Vagina (tissue), 2 donors: Measurements from ENCODE around the gene CBX7. TPM values are rescaled to one million over a fixed set of nuclear protein-coding genes. Genes with fewer than 3 reads are reported as not detected.

Experiments
- DNase-seq, 2 donors: peaks; one replicate each; pipeline ENCODE4 v3.0.0-alpha.2; 2017; ENCODE audit errors: extremely low spot score in 2 of 2
- H3K27ac ChIP-seq: fragments of 200-600 bp; sonication (generic); one replicate; pipeline ENCODE4 v1.5.1; 2019
- H3K27me3 ChIP-seq: fragments of 200-600 bp; sonication (generic); one replicate; pipeline ENCODE4 v1.5.1; 2019
- H3K36me3 ChIP-seq, 2 donors: fragments of 200-600 bp; sonication (generic); one replicate each; pipeline ENCODE4 v1.5.1; 2017 to 2019
- H3K4me1 ChIP-seq: fragments of 200-600 bp; sonication (generic); one replicate; pipeline ENCODE4 v1.5.1; 2019
- H3K4me3 ChIP-seq, 2 donors: fragments of 200-600 bp; sonication (generic); 1 replicate in 1 of 2; 2 replicates in 1 of 2; pipeline ENCODE4 v1.5.1; 2016 to 2019
- H3K9me3 ChIP-seq: fragments of 200-600 bp; sonication (generic); one replicate; pipeline ENCODE4 v1.5.1; 2019
- CTCF ChIP-seq, 3 experiments: fragments of 450-650 bp in 2 of 3; fragments of 200-600 bp in 1 of 3; sonication (generic) in 1 of 3; IDR thresholded peaks; one replicate each; pipeline ENCODE4 v1.5.1; 2017 to 2019; ENCODE audit warnings: antibody characterized with exemption in 3 of 3, mild to moderate bottlenecking in 2 of 3, moderate library complexity in 2 of 3
- POLR2A ChIP-seq, 2 donors: fragments of 450-650 bp; IDR thresholded peaks; one replicate each; pipeline ENCODE4 v1.6.1; 2017; ENCODE audit warnings: antibody characterized with exemption in 2 of 2, mild to moderate bottlenecking in 2 of 2, moderate library complexity in 2 of 2
- POLR2AphosphoS5 ChIP-seq, 2 donors: sonication (generic); formaldehyde crosslinking; IDR thresholded peaks; one replicate each; pipeline ENCODE4 v1.9.0; 2017; ENCODE audit warnings: antibody characterized with exemption in 2 of 2, mild to moderate bottlenecking in 2 of 2, low read depth in 1 of 2; ENCODE audit not compliant: insufficient read depth in 1 of 2
- intact Hi-C: fragments of 100-400 bp; cut with DNase I; formaldehyde crosslinking; loops from one replicate; pipeline ENCODE4 v1.15.1; 2023
- total RNA-seq: library from RNA; depleted of rRNA; stranded (reverse); fragments of >200 nt; gene quantifications from one replicate; pipeline ENCODE4 v1.2.3, GENCODE V29; 2016

CBX7 gene
- total RNA-seq, 1 donor from 2014 or later, result 98.0 TPM

- intact Hi-C loops, result no loop called here
- Histone ChIP-seq H3K4me1 (peaks cover 22% of the 10 kb centered on the region), H3K4me3 (no peak overlapping the region), H3K9me3 (no peaks in the 10 kb centered on the region), H3K27ac (no peak overlapping the region), H3K36me3 (peaks cover 0 to 22% of the 10 kb centered on the region in 2 donors), H3K27me3 (no peaks in the 10 kb centered on the region)
- no peak for TF ChIP-seq POLR2AphosphoS5 (IDR thresholded peaks at IDR 0.05; ENCODE audit: insufficient read depth in 1 of 2, low read depth in 1 of 2)
- no peak for TF ChIP-seq POLR2A (IDR thresholded peaks at IDR 0.05)
- no peak for TF ChIP-seq CTCF (IDR thresholded peaks at IDR 0.05)
- DNase-seq, result no peak
Measured at GRCh38 chr22:39132871-39133524, 19.5 kb downstream of the CBX7 start.

DNA sequence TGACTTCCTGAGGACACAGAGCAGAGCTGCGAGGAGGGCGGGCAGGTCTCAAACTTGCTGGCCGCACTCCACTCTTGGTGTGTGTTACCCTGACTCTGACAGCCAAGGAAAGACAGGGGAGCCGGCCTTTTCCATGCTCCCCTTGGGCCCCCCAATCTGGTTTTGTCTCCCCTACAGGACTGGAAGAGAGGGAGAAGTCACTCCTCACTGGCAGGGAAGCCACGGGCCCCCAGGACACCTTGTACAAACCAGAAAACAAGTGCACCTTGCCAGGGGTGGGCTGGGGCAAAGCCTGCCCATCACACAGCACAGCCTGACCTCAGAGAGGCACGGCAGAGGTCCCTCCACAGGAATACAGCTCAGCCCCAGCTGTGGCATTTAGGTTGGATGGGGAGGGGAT lies 20.2 kb downstream of the CBX7 start:
- H3K4me1 ChIP-seq, result peaks cover 22% of the 10 kb centered on the region
- TF ChIP-seq POLR2A (IDR thresholded peaks at IDR 0.05) (no peak), CTCF (IDR thresholded peaks at IDR 0.05) (no peak), POLR2AphosphoS5 (IDR thresholded peaks at IDR 0.05; ENCODE audit: insufficient read depth in 1 of 2, low read depth in 1 of 2) (no peak)
- no peak overlapping the region for H3K27ac ChIP-seq
- H3K9me3 ChIP-seq, result no peaks in the 10 kb centered on the region
- peaks cover 0 to 21% of the 10 kb centered on the region in 2 donors for H3K36me3 ChIP-seq
- H3K27me3 ChIP-seq, result no peaks in the 10 kb centered on the region
- no peak overlapping the region for H3K4me3 ChIP-seq
- intact Hi-C loops, result no loop called here
- no peak for DNase-seq

DNA sequence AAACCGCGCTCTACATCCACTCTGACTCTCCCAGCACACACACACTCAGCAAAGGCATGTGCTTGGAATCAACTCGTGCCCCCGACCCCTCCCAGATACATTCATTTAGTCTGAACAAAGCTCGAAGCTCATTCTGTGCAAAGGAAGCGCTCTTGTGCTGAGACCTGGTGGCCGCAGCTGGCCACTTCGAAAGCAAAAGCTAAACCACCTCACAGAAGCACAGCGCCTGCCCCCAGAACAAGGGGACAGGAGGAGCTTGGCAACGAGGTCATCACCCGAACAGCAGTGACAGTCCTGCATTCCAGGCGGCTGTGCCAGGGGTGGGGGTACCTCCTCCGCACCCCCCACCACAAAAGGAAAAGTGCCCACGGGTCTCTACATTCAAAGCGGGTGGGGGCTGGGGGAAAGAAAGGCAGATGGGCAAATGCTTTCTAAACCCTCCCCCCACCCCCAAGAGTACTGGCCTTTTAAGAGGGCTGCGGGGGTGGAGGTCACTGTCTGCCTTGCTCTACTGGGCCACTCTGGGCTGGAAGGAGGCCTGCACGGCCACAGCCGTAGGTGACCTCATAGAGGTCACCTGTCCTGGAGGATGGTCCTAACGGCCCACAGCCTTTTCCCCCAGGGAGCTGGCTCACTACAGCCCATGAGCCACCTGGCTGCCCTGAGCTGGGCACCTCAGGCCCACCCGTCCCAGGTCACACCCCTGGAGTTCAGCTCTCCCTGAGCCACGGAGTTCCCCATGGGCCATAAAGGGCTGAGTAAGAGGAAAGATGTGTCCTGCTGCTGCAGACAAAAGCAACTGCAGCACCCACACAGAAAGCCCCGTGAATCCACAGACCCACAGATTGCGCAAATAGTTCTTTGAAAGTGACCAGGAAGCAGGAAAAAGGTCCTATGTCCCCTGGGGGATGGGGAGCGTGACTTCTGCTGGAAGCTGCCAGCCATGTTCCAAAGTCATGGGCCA lies 21.3 kb downstream of the CBX7 start:
- Histone ChIP-seq H3K27ac (no peak overlapping the region), H3K27me3 (no peaks in the 10 kb centered on the region), H3K36me3 (peaks cover 0 to 16% of the 10 kb centered on the region in 2 donors), H3K4me1 (peaks cover 22% of the 10 kb centered on the region), H3K4me3 (no peak overlapping the region), H3K9me3 (no peaks in the 10 kb centered on the region)
- TF ChIP-seq POLR2A (IDR thresholded peaks at IDR 0.05) (no peak), POLR2AphosphoS5 (IDR thresholded peaks at IDR 0.05; ENCODE audit: insufficient read depth in 1 of 2, low read depth in 1 of 2) (no peak)
- intact Hi-C loops, result no loop called here
- no peak for DNase-seq

- peaks cover 0 to 16% of the 10 kb centered on the region in 2 donors for H3K36me3 ChIP-seq
- H3K4me3 ChIP-seq, result no peak overlapping the region
- intact Hi-C loops, result no loop called here
- TF ChIP-seq POLR2A (IDR thresholded peaks at IDR 0.05), result no peak
- TF ChIP-seq POLR2AphosphoS5 (IDR thresholded peaks at IDR 0.05; ENCODE audit: insufficient read depth in 1 of 2, low read depth in 1 of 2), result no peak
- TF ChIP-seq CTCF (IDR thresholded peaks at IDR 0.05), result no peak
- no peaks in the 10 kb centered on the region for H3K9me3 ChIP-seq
- H3K27ac ChIP-seq, result no peak overlapping the region
- DNase-seq, result no peak
- peaks cover 22% of the 10 kb centered on the region for H3K4me1 ChIP-seq
- H3K27me3 ChIP-seq, result no peaks in the 10 kb centered on the region
Measured at GRCh38 chr22:39130152-39130704, 22.3 kb downstream of the CBX7 start.

- peaks cover 0 to 16% of the 10 kb centered on the region in 2 donors for H3K36me3 ChIP-seq
- peaks cover 17% of the 10 kb centered on the region for H3K4me1 ChIP-seq
- DNase-seq, result no peak
- H3K4me3 ChIP-seq, result no peak overlapping the region
- no peaks in the 10 kb centered on the region for H3K27me3 ChIP-seq
- no peaks in the 10 kb centered on the region for H3K9me3 ChIP-seq
- TF ChIP-seq POLR2AphosphoS5 (IDR thresholded peaks at IDR 0.05; ENCODE audit: insufficient read depth in 1 of 2, low read depth in 1 of 2), result no peak
- no peak for TF ChIP-seq CTCF (IDR thresholded peaks at IDR 0.05)
- no peak for TF ChIP-seq POLR2A (IDR thresholded peaks at IDR 0.05)
- intact Hi-C loops, result loop anchor here (10.0 kb wide), 1 partner anchor 115 kb away; the partner anchor contains the start of gene APOBEC3C
- H3K27ac ChIP-seq, result no peak overlapping the region
Measured at GRCh38 chr22:39129746-39130145, 22.7 kb downstream of the CBX7 start.
